Activated CD8-positive, alpha-beta T cell treated with anti-CD3 and anti-CD28 coated beads for 36 hours (primary cell): ENCODE data around the gene PCMT1. TPM values are rescaled to one million over a fixed set of nuclear protein-coding genes. Genes with fewer than 3 reads are reported as not detected.
"Not testable (repeated sequence)": the region's sequence is repeated elsewhere in the genome, so short reads cannot be mapped to it uniquely, and the experiment has no call there.

ENCODE experiments used
- ATAC-seq: fragments of 200-7000 bp; cut with Tn5 transposase; one replicate; pipeline ENCODE4 v1.10.0; 2021; ENCODE audit warnings: mild to moderate bottlenecking, moderate library complexity
- CTCF ChIA-PET: fragments of 350-600 bp; sonication (Branson Sonifier 250); formaldehyde crosslinking; loops from one replicate; lab custom pipeline; 2021; ENCODE audit warnings: antibody characterized with exemption; lab: Charles Lee
- POLR2A ChIA-PET: fragments of 350-600 bp; sonication (Branson Sonifier 250); formaldehyde crosslinking; loops from one replicate; lab custom pipeline; 2021; ENCODE audit warnings: antibody characterized with exemption; lab: Charles Lee
- DNase-seq: peaks from one replicate; pipeline ENCODE4 v3.0.0-alpha.2; 2020
- H3K27ac Mint-ChIP-seq: one replicate; pipeline ENCODE4 v1.8.0; 2021; ENCODE audit warnings: mild to moderate bottlenecking, mixed read lengths
- H3K27me3 Mint-ChIP-seq: one replicate; pipeline ENCODE4 v1.8.0; 2021; ENCODE audit warnings: mixed read lengths
- H3K36me3 Mint-ChIP-seq: one replicate; pipeline ENCODE4 v1.8.0; 2021; ENCODE audit warnings: low read depth, mixed read lengths
- H3K4me1 Mint-ChIP-seq: one replicate; pipeline ENCODE4 v1.8.0; 2021; ENCODE audit warnings: low read depth, mixed read lengths
- H3K4me3 Mint-ChIP-seq: one replicate; pipeline ENCODE4 v1.8.0; 2021; ENCODE audit warnings: mild to moderate bottlenecking, moderate library complexity, mixed read lengths
- H3K9me3 Mint-ChIP-seq: one replicate; pipeline ENCODE4 v1.8.0; 2021; ENCODE audit warnings: mixed read lengths
- CTCF ChIP-seq: fragments of 200-600 bp; IDR thresholded peaks from one replicate; pipeline ENCODE4 v1.8.0; 2022; ENCODE audit warnings: antibody characterized with exemption, mild to moderate bottlenecking
- intact Hi-C: fragments of 100-400 bp; cut with micrococcal nuclease; formaldehyde crosslinking; loops from one replicate; pipeline ENCODE4 v1.10.0; 2022
- total RNA-seq, 2 experiments: library from RNA; stranded (reverse); gene quantifications; one replicate each; pipeline ENCODE4 v1.2.3, GENCODE V29; 2021

The PCMT1 gene
- total RNA-seq, 2 experiments from 2014 or later = 97.3 to 102 TPM

GRCh38 chr6:149728499-149729234, 20.9 kb upstream of the PCMT1 start:
- ChIA-PET CTCF (no interaction called here), POLR2A (no interaction called here)
- intact Hi-C loops = no loop called here
- peaks cover 9% of the 10 kb centered on the region for H3K4me1 Mint-ChIP-seq
- H3K27me3 Mint-ChIP-seq = no peaks in the 10 kb centered on the region
- TF ChIP-seq CTCF = no peak
- no peaks in the 10 kb centered on the region for H3K9me3 Mint-ChIP-seq
- peaks cover 34% of the 10 kb centered on the region for H3K36me3 Mint-ChIP-seq
- DNase-seq (no peak), ATAC-seq (no peak)
- peak overlapping the region; percentile 24 for H3K27ac Mint-ChIP-seq
- H3K4me3 Mint-ChIP-seq = no peak overlapping the region

GRCh38 chr6:149729824-149730223, 19.7 kb upstream of the PCMT1 start:
- no peak overlapping the region for H3K27ac Mint-ChIP-seq
- no peak for ATAC-seq
- no peak for DNase-seq
- H3K4me3 Mint-ChIP-seq = no peak overlapping the region
- intact Hi-C loops = no loop called here
- no peaks in the 10 kb centered on the region for H3K9me3 Mint-ChIP-seq
- no peaks in the 10 kb centered on the region for H3K27me3 Mint-ChIP-seq
- ChIA-PET POLR2A (interaction anchor here (0.6 kb wide), 1 partner anchor 12 kb away, joined by 3 read pairs; no protein-coding TSS in a partner anchor), CTCF (interaction anchor here (0.7 kb wide), 1 partner anchor 60 kb away, joined by 3 read pairs; no protein-coding TSS in a partner anchor)
- no peak for TF ChIP-seq CTCF
- H3K4me1 Mint-ChIP-seq = peaks cover 6% of the 10 kb centered on the region
- peaks cover 31% of the 10 kb centered on the region for H3K36me3 Mint-ChIP-seq

- H3K4me3 Mint-ChIP-seq = no peak overlapping the region
- intact Hi-C loops = no loop called here
- H3K27ac Mint-ChIP-seq = no peak overlapping the region
- ATAC-seq (no peak), DNase-seq (no peak)
- peaks cover 6% of the 10 kb centered on the region for H3K4me1 Mint-ChIP-seq
- peaks cover 27% of the 10 kb centered on the region for H3K36me3 Mint-ChIP-seq
- ChIA-PET POLR2A (interaction anchor here (1.2 kb wide), 1 partner anchor 15 kb away, joined by 3 read pairs; the partner anchor contains the start of gene LATS1), CTCF (interaction anchor here (1.1 kb wide), 1 partner anchor 12 kb away, joined by 4 read pairs; no protein-coding TSS in a partner anchor)
- no peak for TF ChIP-seq CTCF
- no peaks in the 10 kb centered on the region for H3K9me3 Mint-ChIP-seq
- no peaks in the 10 kb centered on the region for H3K27me3 Mint-ChIP-seq
Observed at GRCh38 chr6:149733089-149733720, 16.3 kb upstream of the PCMT1 start.

- no peak for DNase-seq
- intact Hi-C loops = no loop called here
- no peak for TF ChIP-seq CTCF
- no peak overlapping the region for H3K4me3 Mint-ChIP-seq
- peaks cover 28% of the 10 kb centered on the region for H3K36me3 Mint-ChIP-seq
- ChIA-PET CTCF (interaction anchor here (0.6 kb wide), 1 partner anchor 337 kb away, joined by 3 read pairs; no protein-coding TSS in a partner anchor), POLR2A (interaction anchor here (0.8 to 1.7 kb wide), 2 partner anchors 11 to 16 kb away, joined by 3 to 6 read pairs; no protein-coding TSS in a partner anchor)
- no peak overlapping the region for H3K27ac Mint-ChIP-seq
- H3K27me3 Mint-ChIP-seq = no peaks in the 10 kb centered on the region
- H3K4me1 Mint-ChIP-seq = no peaks in the 10 kb centered on the region
- no peak for ATAC-seq
- H3K9me3 Mint-ChIP-seq = no peaks in the 10 kb centered on the region
Observed at GRCh38 chr6:149734915-149735314, 14.6 kb upstream of the PCMT1 start.

GRCh38 chr6:149745252-149745651, 4.3 kb upstream of the PCMT1 start:
- Mint-ChIP-seq H3K4me1 (peaks cover 21% of the 10 kb centered on the region), H3K36me3 (peaks cover 22% of the 10 kb centered on the region), H3K4me3 (peak overlapping the region; percentile 98), H3K27ac (peak overlapping the region; percentile 90)
- ATAC-seq, intact Hi-C loops, H3K27me3 Mint-ChIP-seq, DNase-seq, H3K9me3 Mint-ChIP-seq: not testable (repeated sequence)
- CTCF ChIA-PET = interaction anchor here (1.1 to 4.2 kb wide), 7 partner anchors 11 to 49 kb away, joined by 3 to 17 read pairs (median 3); partner anchors contain the start of gene LATS1
- POLR2A ChIA-PET = interaction anchor here (0.7 to 6.9 kb wide), 4 partner anchors 8 to 28 kb away, joined by 3 to 45 read pairs (median 4); partner anchors contain the start of gene LATS1
